ENCODE results near the gene DOCK1.

The DOCK1 gene

DNA sequence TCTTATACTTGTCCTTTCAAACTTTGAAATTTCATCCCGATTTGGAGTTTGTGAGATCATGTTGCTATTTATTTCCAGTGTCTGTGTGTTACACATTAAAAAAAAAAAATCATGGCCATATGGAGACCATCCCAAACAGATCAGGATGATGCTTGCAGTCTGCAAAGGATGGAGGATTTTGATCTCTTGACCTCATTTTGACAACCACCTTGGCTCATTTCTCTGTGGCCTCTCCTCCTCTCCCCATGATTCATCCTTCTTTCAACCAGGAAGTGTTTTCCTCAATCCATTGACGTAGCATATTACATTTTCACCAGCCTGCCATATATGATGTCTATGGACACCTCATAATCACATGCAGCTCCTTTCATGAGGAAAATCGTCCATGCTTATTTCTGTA lies 360.1 kb downstream of the DOCK1 start:
- TF ChIP-seq, protein P1, sequence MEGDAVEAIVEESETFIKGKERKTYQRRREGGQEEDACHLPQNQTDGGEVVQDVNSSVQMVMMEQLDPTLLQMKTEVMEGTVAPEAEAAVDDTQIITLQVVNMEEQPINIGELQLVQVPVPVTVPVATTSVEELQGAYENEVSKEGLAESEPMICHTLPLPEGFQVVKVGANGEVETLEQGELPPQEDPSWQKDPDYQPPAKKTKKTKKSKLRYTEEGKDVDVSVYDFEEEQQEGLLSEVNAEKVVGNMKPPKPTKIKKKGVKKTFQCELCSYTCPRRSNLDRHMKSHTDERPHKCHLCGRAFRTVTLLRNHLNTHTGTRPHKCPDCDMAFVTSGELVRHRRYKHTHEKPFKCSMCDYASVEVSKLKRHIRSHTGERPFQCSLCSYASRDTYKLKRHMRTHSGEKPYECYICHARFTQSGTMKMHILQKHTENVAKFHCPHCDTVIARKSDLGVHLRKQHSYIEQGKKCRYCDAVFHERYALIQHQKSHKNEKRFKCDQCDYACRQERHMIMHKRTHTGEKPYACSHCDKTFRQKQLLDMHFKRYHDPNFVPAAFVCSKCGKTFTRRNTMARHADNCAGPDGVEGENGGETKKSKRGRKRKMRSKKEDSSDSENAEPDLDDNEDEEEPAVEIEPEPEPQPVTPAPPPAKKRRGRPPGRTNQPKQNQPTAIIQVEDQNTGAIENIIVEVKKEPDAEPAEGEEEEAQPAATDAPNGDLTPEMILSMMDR (IDR thresholded peaks at IDR 0.05; ENCODE audit: extremely low read depth, missing control alignments), result no peak
- no peak for DNase-seq (ENCODE audit: low spot score)

DNA sequence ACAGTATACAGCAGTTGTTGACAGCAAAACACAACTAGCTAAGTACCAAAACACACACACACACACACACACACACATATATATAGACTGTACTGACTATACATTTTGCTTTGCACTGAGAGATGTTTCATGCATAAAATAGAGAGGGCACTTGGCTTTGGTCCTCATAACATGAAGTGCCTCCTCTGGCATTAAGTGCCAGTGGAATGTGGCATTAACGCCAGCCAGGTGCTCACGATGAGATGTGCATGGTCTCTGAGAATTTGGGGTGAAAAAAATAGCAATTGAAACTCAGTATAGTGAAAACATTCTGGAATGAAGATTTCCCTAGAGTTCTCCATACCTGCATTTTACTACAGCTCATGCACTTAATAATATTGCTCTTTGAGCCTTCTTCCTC lies 361.2 kb downstream of the DOCK1 start:
- TF ChIP-seq, protein P1 (IDR thresholded peaks at IDR 0.05; ENCODE audit: extremely low read depth, missing control alignments), result no peak

DNA sequence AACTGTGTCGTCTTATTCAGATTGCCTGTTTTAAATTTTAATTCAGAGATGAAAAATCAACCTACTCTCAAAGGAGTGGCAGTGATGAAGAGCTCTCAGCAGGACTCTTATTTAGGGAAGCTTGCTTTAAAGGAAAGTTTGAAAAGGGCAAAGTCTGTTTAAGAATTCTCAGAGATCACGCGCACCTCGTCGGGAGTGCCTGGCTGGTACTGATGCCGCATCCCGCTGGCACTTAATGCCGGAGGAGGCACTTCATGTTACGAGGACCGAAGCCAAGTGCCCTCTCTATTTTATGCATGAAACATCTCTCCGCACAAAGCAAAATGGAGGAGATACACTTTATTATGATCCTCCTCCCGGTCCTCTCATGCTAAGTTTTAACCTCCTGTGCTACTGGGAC lies 362.2 kb downstream of the DOCK1 start:
- TF ChIP-seq, protein P1 (IDR thresholded peaks at IDR 0.05; ENCODE audit: extremely low read depth, missing control alignments), result no peak
- DNase-seq (ENCODE audit: low spot score), result no peak

More for the DNA sequence above, 361.2 kb downstream of the DOCK1 start:
- no peak for DNase-seq (ENCODE audit: low spot score)

DNA sequence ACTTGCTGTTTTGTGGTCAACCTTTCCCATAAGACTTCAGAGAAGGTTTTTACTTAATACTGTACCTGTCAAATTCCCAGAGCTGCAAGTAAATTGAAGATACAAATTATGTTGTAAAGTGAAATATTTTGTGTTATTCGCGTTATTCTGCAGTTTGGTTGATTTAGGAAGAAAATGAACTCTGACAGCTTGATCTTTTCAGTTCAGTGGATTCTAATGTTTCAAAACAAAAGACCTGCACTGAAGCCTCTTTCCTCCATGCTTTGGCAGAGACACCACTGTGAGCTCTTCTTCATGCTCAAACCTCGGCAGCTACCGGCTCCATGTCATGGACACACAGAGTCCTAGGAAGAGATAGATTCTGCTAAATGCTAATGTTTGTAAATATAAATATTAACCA lies 366.8 kb downstream of the DOCK1 start:
- DNase-seq (ENCODE audit: low spot score), result no peak
- TF ChIP-seq, protein P1 (IDR thresholded peaks at IDR 0.05; ENCODE audit: extremely low read depth, missing control alignments), result no peak

DNA sequence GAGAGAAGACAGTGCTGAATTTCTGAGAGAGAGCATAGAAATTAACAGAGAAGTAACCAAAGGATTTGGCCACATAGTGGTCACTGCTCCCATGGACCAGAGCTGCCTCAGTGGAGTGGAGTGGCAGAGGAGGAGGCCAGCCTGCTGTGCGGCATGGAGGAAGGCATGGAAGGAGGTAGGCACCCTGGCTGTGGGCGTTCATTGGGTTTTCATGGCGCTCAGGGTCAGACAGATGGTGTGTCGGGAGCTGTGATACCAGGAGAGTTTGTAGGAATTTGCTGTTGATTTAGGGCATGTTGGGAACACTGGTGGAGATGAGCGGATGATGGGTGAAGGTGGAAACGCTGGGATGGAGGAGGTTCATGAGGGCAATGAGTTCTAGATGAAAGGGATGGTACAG lies 370.0 kb downstream of the DOCK1 start:
- no peak for DNase-seq (ENCODE audit: low spot score)
- TF ChIP-seq, protein P1 (IDR thresholded peaks at IDR 0.05; ENCODE audit: extremely low read depth, missing control alignments), result no peak

DNA sequence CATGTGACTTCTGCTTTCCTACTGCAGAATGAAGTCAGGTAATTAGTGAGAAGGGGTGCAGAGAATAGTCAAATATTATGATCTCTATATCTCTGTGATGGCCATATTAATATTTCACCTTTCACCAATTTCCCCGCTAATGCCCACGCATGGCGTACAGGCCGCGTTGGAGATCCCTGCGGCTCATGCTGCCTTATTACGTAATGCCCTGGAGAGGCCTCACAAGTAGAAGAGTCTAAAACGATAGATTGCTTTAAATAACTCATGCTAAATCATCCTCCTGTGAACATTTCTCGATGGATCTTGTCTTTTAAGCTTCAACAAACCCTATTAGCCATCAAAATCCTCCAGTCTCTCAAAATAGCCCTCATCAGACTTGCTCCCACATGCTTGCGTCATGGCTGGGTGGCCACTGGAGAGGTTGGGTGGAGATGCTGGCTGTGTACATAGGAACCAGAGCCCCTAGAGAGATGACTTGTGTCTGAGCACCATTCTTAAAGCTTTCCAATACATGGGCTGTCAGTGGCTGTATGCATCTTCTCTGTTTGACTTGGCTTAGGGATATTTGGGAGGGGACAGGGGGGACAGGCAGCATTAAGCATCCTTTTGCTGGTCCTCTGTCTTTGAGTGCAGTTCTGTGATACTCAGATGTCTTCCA lies 370.7 kb downstream of the DOCK1 start:
- DNase-seq (ENCODE audit: low spot score), result no peak
- TF ChIP-seq, protein P1 (IDR thresholded peaks at IDR 0.05; ENCODE audit: extremely low read depth, missing control alignments), result no peak

DNA sequence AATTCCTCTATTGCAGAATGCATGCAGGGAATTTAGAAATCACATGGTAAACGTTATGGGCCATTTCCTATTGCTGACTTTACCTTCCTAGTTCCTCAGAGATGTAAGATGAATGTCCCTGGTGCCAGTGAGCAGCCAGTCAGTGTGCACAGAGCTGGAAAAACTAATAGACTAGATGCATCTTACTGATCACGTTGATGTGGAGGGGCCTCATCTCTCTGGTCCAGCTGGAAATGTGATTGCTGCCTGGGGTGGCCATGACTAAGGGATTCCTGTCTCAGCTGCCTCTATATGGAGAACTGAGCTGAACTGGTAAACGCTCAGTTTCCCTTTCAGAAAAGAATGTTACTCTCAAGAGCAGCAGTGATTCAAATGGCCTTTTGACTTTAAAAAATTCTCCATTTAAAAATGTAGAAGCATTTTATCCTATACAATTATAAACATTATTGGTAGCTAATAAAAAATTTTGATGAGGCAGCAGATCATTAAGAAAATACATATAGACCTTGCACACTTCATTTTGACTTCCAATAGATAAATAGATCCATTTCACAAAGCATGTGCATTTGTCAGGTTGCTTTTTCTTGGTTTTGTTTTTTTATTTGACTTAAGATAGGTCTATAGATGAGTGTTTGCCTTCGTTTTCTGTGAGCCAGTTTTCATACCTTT lies 371.7 kb downstream of the DOCK1 start:
- TF ChIP-seq, protein P1 (IDR thresholded peaks at IDR 0.05; ENCODE audit: extremely low read depth, missing control alignments), result no peak
- no peak for DNase-seq (ENCODE audit: low spot score)
